ENCODE results near the gene EOLA1.
"Not testable (repeated sequence)": the region's sequence is repeated elsewhere in the genome, so short reads cannot be mapped to it uniquely, and the experiment has no call there.

DNA sequence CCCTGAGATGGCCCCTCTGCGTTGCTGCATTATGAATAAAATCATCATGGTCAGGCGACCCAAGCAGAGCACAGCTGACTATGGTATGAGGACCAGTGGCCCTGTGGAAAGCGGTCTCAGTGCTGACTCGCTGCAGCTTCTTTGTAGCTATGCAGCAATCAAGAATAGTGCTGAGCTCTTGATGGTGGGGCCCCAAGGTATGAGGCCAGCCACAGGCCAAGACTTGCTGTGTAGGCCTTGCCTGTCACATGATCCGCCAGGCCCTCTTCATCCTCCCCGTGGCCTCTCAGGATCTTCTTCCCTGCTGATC lies 11.1 kb downstream of the EOLA1 start:
- TF ChIP-seq, protein P1, sequence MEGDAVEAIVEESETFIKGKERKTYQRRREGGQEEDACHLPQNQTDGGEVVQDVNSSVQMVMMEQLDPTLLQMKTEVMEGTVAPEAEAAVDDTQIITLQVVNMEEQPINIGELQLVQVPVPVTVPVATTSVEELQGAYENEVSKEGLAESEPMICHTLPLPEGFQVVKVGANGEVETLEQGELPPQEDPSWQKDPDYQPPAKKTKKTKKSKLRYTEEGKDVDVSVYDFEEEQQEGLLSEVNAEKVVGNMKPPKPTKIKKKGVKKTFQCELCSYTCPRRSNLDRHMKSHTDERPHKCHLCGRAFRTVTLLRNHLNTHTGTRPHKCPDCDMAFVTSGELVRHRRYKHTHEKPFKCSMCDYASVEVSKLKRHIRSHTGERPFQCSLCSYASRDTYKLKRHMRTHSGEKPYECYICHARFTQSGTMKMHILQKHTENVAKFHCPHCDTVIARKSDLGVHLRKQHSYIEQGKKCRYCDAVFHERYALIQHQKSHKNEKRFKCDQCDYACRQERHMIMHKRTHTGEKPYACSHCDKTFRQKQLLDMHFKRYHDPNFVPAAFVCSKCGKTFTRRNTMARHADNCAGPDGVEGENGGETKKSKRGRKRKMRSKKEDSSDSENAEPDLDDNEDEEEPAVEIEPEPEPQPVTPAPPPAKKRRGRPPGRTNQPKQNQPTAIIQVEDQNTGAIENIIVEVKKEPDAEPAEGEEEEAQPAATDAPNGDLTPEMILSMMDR (IDR thresholded peaks at IDR 0.05), result not testable (repeated sequence)
- TF ChIP-seq POLR2A (IDR thresholded peaks at IDR 0.05), result not testable (repeated sequence)
